Natural killer cell treated with Interleukin-12 subunit alpha and Interleukin-12 subunit beta and Interleukin-15 and Interleukin-18, amount 100 ng/mL, for 72 hours (primary cell): ENCODE measurements around the gene CDADC1. TPM values are rescaled to one million over a fixed set of nuclear protein-coding genes. Genes with fewer than 3 reads are reported as not detected.

Experiments used
- ATAC-seq, 2 donors: fragments of 150-1000 bp; cut with Tn5 transposase in 1 of 2; sonication (Bioruptor Pico), chemical (Tn5 transposase) in 1 of 2; 2 replicates each; pipeline ENCODE4 v1.10.0; 2021
- DNase-seq: peaks from one replicate; pipeline ENCODE4 v3.0.0; 2022; ENCODE audit warnings: low spot score
- H3K27ac Mint-ChIP-seq, 2 donors: 1 replicate in 1 of 2; 2 replicates in 1 of 2; pipeline ENCODE4 v1.8.0; 2022; ENCODE audit warnings: mixed read lengths in 2 of 2, mild to moderate bottlenecking in 1 of 2, moderate library complexity in 1 of 2
- H3K27me3 Mint-ChIP-seq, 2 donors: 1 replicate in 1 of 2; 2 replicates in 1 of 2; pipeline ENCODE4 v1.8.0; 2022; ENCODE audit warnings: mixed read lengths in 2 of 2
- H3K36me3 Mint-ChIP-seq: one replicate; pipeline ENCODE4 v1.8.0; 2022; ENCODE audit warnings: mixed read lengths
- H3K4me1 Mint-ChIP-seq, 2 donors: 1 replicate in 1 of 2; 2 replicates in 1 of 2; pipeline ENCODE4 v1.8.0; 2022; ENCODE audit warnings: low read depth in 2 of 2, mixed read lengths in 2 of 2, mild to moderate bottlenecking in 1 of 2
- H3K4me3 Mint-ChIP-seq: one replicate; pipeline ENCODE4 v1.8.0; 2022; ENCODE audit warnings: mixed read lengths
- H3K9me3 Mint-ChIP-seq: 2 replicates; pipeline ENCODE4 v1.8.0; 2022; ENCODE audit warnings: mixed read lengths
- total RNA-seq, 2 donors: library from RNA; stranded (reverse); gene quantifications; one replicate each; pipeline ENCODE4 v1.2.3, GENCODE V29; 2022

Gene CDADC1
- total RNA-seq = 10 to 100 TPM; 13.1 to 14.9 TPM

GRCh38 chr13:49247643-49248621 lies at the start of gene CDADC1:
Gene CDADC1, plus strand, starts transcription at chr13:49247925. Its CDS starts 113 bp downstream, at chr13:49248038.
- ATAC-seq = peak; percentile 97 to 98
- Mint-ChIP-seq H3K27me3 (peaks cover 0 to 2% of the 10 kb centered on the region in 2 donors), H3K4me3 (peak within 1 kb of the TSS; percentile 98)

GRCh38 chr13:49206641-49207040 lies 41.1 kb upstream of the CDADC1 start:
- Mint-ChIP-seq H3K9me3 (no peaks in the 10 kb centered on the region), H3K27ac (no peak overlapping the region), H3K4me1 (peaks cover 0 to 3% of the 10 kb centered on the region in 2 donors), H3K27me3 (no peaks in the 10 kb centered on the region), H3K36me3 (peaks cover 12% of the 10 kb centered on the region), H3K4me3 (no peak overlapping the region)
- DNase-seq (no peak), ATAC-seq (no peak)

More at GRCh38 chr13:49247643-49248621, at the start of gene CDADC1:
- Mint-ChIP-seq H3K27ac (peak within 1 kb of the TSS; percentile 87 to 95), H3K4me1 (peaks cover 21 to 26% of the 10 kb centered on the region in 2 donors), H3K36me3 (peaks cover 7% of the 10 kb centered on the region), H3K9me3 (no peaks in the 10 kb centered on the region)
- peak; percentile 96 for DNase-seq

- Mint-ChIP-seq H3K27me3 (no peaks in the 10 kb centered on the region), H3K36me3 (peaks cover 9% of the 10 kb centered on the region), H3K9me3 (no peaks in the 10 kb centered on the region), H3K27ac (no peak overlapping the region), H3K4me1 (peaks cover under 1 to 3% of the 10 kb centered on the region in 2 donors), H3K4me3 (no peak overlapping the region)
- DNase-seq (no peak), ATAC-seq (no peak)
These were observed 39.1 kb upstream of the CDADC1 start for GRCh38 chr13:49208619-49209018.

- no peak for ATAC-seq
- Mint-ChIP-seq H3K9me3 (no peaks in the 10 kb centered on the region), H3K4me1 (peaks cover 11% of the 10 kb centered on the region in 2 donors), H3K27ac (no peak overlapping the region), H3K36me3 (peaks cover under 1% of the 10 kb centered on the region), H3K27me3 (no peaks in the 10 kb centered on the region), H3K4me3 (no peak overlapping the region)
- DNase-seq = no peak
These were observed 37.6 kb upstream of the CDADC1 start for GRCh38 chr13:49210114-49210513.

GRCh38 chr13:49210669-49211068 lies 37.1 kb upstream of the CDADC1 start:
- Mint-ChIP-seq H3K4me3 (no peak overlapping the region), H3K27me3 (no peaks in the 10 kb centered on the region), H3K9me3 (no peaks in the 10 kb centered on the region), H3K27ac (no peak overlapping the region), H3K36me3 (no peaks in the 10 kb centered on the region), H3K4me1 (peaks cover 14% of the 10 kb centered on the region in 2 donors)
- ATAC-seq (no peak), DNase-seq (no peak)

GRCh38 chr13:49213539-49213938 lies 34.2 kb upstream of the CDADC1 start:
- Mint-ChIP-seq H3K36me3 (no peaks in the 10 kb centered on the region), H3K4me1 (peaks cover 14% of the 10 kb centered on the region in 2 donors), H3K9me3 (no peaks in the 10 kb centered on the region), H3K27ac (no peak overlapping the region), H3K27me3 (peaks cover 13 to 16% of the 10 kb centered on the region in 2 donors), H3K4me3 (no peak overlapping the region)
- DNase-seq (no peak), ATAC-seq (no peak)

- DNase-seq = no peak
- no peak for ATAC-seq
- Mint-ChIP-seq H3K9me3 (no peaks in the 10 kb centered on the region), H3K27ac (peak overlapping the region in 1 of 2 donors; percentile 73), H3K27me3 (peaks cover 20 to 23% of the 10 kb centered on the region in 2 donors), H3K4me1 (peaks cover 15% of the 10 kb centered on the region in 2 donors), H3K36me3 (no peaks in the 10 kb centered on the region), H3K4me3 (no peak overlapping the region)
These were observed 33.5 kb upstream of the CDADC1 start for GRCh38 chr13:49213997-49214916.

GRCh38 chr13:49214917-49215376 lies 32.8 kb upstream of the CDADC1 start:
- Mint-ChIP-seq H3K36me3 (no peaks in the 10 kb centered on the region), H3K27ac (peak overlapping the region in 1 of 2 donors; percentile 73), H3K27me3 (peaks cover 26 to 28% of the 10 kb centered on the region in 2 donors), H3K9me3 (no peaks in the 10 kb centered on the region), H3K4me1 (peaks cover 17 to 19% of the 10 kb centered on the region in 2 donors), H3K4me3 (no peak overlapping the region)
- DNase-seq = peak; percentile 63
- ATAC-seq = peak; percentile 78

- H3K36me3 Mint-ChIP-seq = no peaks in the 10 kb centered on the region
- H3K27ac Mint-ChIP-seq = no peak overlapping the region
- ATAC-seq = no peak
These were observed 31.4 kb upstream of the CDADC1 start for GRCh38 chr13:49216334-49216733.

GRCh38 chr13:49217962-49218492 lies 29.7 kb upstream of the CDADC1 start:
- peaks cover 19% of the 10 kb centered on the region in 2 donors for H3K4me1 Mint-ChIP-seq
- ATAC-seq (no peak), DNase-seq (no peak)
- H3K27ac Mint-ChIP-seq = no peak overlapping the region
- H3K27me3 Mint-ChIP-seq = peaks cover 42 to 45% of the 10 kb centered on the region in 2 donors
- H3K9me3 Mint-ChIP-seq = no peaks in the 10 kb centered on the region
- peak overlapping the region; percentile 16 for H3K4me3 Mint-ChIP-seq
- H3K36me3 Mint-ChIP-seq = no peaks in the 10 kb centered on the region

More at GRCh38 chr13:49216334-49216733, 31.4 kb upstream of the CDADC1 start:
- Mint-ChIP-seq H3K9me3 (no peaks in the 10 kb centered on the region), H3K4me1 (peaks cover 19% of the 10 kb centered on the region in 2 donors), H3K4me3 (no peak overlapping the region), H3K27me3 (peaks cover 29 to 30% of the 10 kb centered on the region in 2 donors)
- DNase-seq = no peak

GRCh38 chr13:49218493-49219051 lies 29.2 kb upstream of the CDADC1 start:
- ATAC-seq (no peak), DNase-seq (no peak)
- H3K27me3 Mint-ChIP-seq = peaks cover 42 to 45% of the 10 kb centered on the region in 2 donors
- H3K9me3 Mint-ChIP-seq = no peaks in the 10 kb centered on the region
- H3K36me3 Mint-ChIP-seq = no peaks in the 10 kb centered on the region
- H3K27ac Mint-ChIP-seq = no peak overlapping the region
- H3K4me3 Mint-ChIP-seq = no peak overlapping the region
- H3K4me1 Mint-ChIP-seq = peaks cover 19% of the 10 kb centered on the region in 2 donors

- H3K4me1 Mint-ChIP-seq = peaks cover 13% of the 10 kb centered on the region in 2 donors
- no peaks in the 10 kb centered on the region for H3K36me3 Mint-ChIP-seq
- DNase-seq = no peak
- no peaks in the 10 kb centered on the region for H3K9me3 Mint-ChIP-seq
- H3K4me3 Mint-ChIP-seq = peak overlapping the region; percentile 72
- peaks cover 42 to 45% of the 10 kb centered on the region in 2 donors for H3K27me3 Mint-ChIP-seq
- ATAC-seq = no peak
- no peak overlapping the region for H3K27ac Mint-ChIP-seq
These were observed 28.1 kb upstream of the CDADC1 start for GRCh38 chr13:49219647-49220035.
